Glutamatergic neuron (in vitro differentiated cells): ENCODE results near the gene LDAF1. TPM values are rescaled to one million over a fixed set of nuclear protein-coding genes. Genes with fewer than 3 reads are reported as not detected.

Experiments
- DNase-seq: peaks from one replicate; pipeline ENCODE4 v3.0.0; 2022
- H3K27ac Mint-ChIP-seq: one replicate; pipeline ENCODE4 v1.8.0; 2020; ENCODE audit warnings: mild to moderate bottlenecking, mixed read lengths, inconsistent platforms; ENCODE audit not compliant: unreplicated experiment
- H3K27me3 Mint-ChIP-seq: one replicate; pipeline ENCODE4 v1.8.0; 2020; ENCODE audit warnings: mild to moderate bottlenecking, moderate library complexity, mixed read lengths, inconsistent platforms; ENCODE audit not compliant: unreplicated experiment
- H3K36me3 Mint-ChIP-seq: one replicate; pipeline ENCODE4 v1.8.0; 2020; ENCODE audit warnings: mild to moderate bottlenecking, mixed read lengths, inconsistent platforms; ENCODE audit not compliant: unreplicated experiment
- H3K4me1 Mint-ChIP-seq: one replicate; pipeline ENCODE4 v1.8.0; 2020; ENCODE audit warnings: mild to moderate bottlenecking, low read depth, mixed read lengths, inconsistent platforms; ENCODE audit not compliant: unreplicated experiment
- H3K4me3 Mint-ChIP-seq: one replicate; pipeline ENCODE4 v1.8.0; 2020; ENCODE audit warnings: mild to moderate bottlenecking, mixed read lengths, inconsistent platforms; ENCODE audit not compliant: unreplicated experiment
- H3K9me3 Mint-ChIP-seq: one replicate; pipeline ENCODE4 v1.8.0; 2020; ENCODE audit warnings: mild to moderate bottlenecking, moderate library complexity, mixed read lengths, inconsistent platforms; ENCODE audit not compliant: unreplicated experiment
- total RNA-seq: library from RNA; stranded (reverse); fragmentation: NEBNext Ultra II Directional; extraction: Animal tissue kit (Norgen Biotek cat#: 25700); gene quantifications from one replicate; pipeline ENCODE4 v1.2.1, GENCODE V29; 2021; ENCODE audit not compliant: unreplicated experiment
- TF ChIP-seq, protein P1 (sequence below): fragments of 200-600 bp; sonication (generic); IDR thresholded peaks from one replicate; pipeline ENCODE4 v1.5.0; 2021; ENCODE audit not compliant: partially characterized antibody, unreplicated experiment

Gene LDAF1
- total RNA-seq, 1 donor from 2014 or later = 23.2 TPM

- H3K27ac Mint-ChIP-seq = no peak overlapping the region
- no peaks in the 10 kb centered on the region for H3K9me3 Mint-ChIP-seq
- DNase-seq = no peak
These were observed 5.1 kb downstream of the LDAF1 start for GRCh38 chr16:21163576-21163975.

DNA sequence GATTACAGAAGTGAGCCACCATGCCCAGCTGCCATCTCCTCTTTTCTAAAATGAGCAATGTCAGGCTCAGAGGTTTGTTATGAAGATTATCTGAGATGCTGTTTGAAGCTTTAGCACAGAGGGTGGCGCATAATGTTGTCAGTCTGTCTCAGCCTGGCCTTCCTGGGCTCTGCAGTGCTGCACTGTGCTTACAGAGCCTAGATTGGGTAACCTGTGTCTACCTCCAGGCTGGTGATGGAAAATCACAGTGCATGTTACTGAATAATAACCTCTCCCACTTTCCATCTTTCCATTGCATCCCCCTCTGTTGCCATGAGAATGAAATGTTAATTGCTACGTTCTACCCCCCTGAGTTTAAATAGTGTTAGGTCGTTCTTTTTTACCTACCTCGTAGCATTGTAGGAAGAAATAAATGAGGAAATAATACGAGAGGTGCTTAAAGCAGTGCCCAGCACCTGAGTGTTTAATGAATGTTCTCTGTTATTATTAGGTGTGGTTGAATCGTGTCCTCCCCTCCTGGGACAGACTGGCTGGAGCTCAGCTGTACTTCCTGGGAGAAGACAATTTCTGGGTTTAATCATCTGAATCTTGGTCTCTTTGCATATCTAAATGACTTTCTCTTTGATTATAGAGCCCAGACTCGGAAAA lies 6.2 kb downstream of the LDAF1 start:
- no peak for DNase-seq
- Mint-ChIP-seq H3K27ac (no peak overlapping the region), H3K27me3 (no peaks in the 10 kb centered on the region), H3K4me1 (no peaks in the 10 kb centered on the region), H3K9me3 (no peaks in the 10 kb centered on the region), H3K4me3 (no peak overlapping the region), H3K36me3 (peaks cover 4% of the 10 kb centered on the region)
- TF ChIP-seq, protein P1, sequence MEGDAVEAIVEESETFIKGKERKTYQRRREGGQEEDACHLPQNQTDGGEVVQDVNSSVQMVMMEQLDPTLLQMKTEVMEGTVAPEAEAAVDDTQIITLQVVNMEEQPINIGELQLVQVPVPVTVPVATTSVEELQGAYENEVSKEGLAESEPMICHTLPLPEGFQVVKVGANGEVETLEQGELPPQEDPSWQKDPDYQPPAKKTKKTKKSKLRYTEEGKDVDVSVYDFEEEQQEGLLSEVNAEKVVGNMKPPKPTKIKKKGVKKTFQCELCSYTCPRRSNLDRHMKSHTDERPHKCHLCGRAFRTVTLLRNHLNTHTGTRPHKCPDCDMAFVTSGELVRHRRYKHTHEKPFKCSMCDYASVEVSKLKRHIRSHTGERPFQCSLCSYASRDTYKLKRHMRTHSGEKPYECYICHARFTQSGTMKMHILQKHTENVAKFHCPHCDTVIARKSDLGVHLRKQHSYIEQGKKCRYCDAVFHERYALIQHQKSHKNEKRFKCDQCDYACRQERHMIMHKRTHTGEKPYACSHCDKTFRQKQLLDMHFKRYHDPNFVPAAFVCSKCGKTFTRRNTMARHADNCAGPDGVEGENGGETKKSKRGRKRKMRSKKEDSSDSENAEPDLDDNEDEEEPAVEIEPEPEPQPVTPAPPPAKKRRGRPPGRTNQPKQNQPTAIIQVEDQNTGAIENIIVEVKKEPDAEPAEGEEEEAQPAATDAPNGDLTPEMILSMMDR = no peak

More at GRCh38 chr16:21163576-21163975, 5.1 kb downstream of the LDAF1 start:
- peaks cover 4% of the 10 kb centered on the region for H3K36me3 Mint-ChIP-seq
- no peaks in the 10 kb centered on the region for H3K27me3 Mint-ChIP-seq
- TF ChIP-seq, protein P1 = no peak
- no peaks in the 10 kb centered on the region for H3K4me1 Mint-ChIP-seq
- no peak overlapping the region for H3K4me3 Mint-ChIP-seq

GRCh38 chr16:21166561-21166961 lies 8.1 kb downstream of the LDAF1 start:
- H3K4me1 Mint-ChIP-seq = no peaks in the 10 kb centered on the region
- H3K36me3 Mint-ChIP-seq = peaks cover 9% of the 10 kb centered on the region

DNA sequence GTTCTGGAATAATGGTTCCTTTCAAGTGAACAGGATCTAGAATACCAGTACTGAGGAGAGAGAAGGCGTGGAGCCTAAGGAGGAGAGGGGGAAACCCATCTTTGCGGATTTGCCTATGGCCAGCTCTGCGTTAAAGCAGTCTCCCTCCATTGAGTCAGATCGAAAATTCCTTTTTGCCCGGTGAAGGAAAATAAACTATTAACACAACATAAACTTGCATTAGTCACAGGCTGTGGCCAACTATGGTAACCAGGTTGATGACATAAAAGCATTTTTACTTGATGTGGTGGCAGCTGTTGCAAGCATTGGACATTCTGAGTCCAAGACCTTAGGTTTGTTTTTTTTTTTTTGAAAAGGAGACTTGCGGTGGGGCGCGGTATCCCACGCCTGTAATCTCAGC lies 8.9 kb downstream of the LDAF1 start:
- no peaks in the 10 kb centered on the region for H3K4me1 Mint-ChIP-seq
- H3K27me3 Mint-ChIP-seq = no peaks in the 10 kb centered on the region
- H3K27ac Mint-ChIP-seq = no peak overlapping the region
- DNase-seq = no peak
- peaks cover 9% of the 10 kb centered on the region for H3K36me3 Mint-ChIP-seq
- TF ChIP-seq, protein P1 = no peak
- H3K4me3 Mint-ChIP-seq = no peak overlapping the region
- H3K9me3 Mint-ChIP-seq = no peaks in the 10 kb centered on the region

More at GRCh38 chr16:21166561-21166961, 8.1 kb downstream of the LDAF1 start:
- Mint-ChIP-seq H3K4me3 (no peak overlapping the region), H3K27me3 (no peaks in the 10 kb centered on the region), H3K9me3 (no peaks in the 10 kb centered on the region), H3K27ac (no peak overlapping the region)
- no peak for DNase-seq
- TF ChIP-seq, protein P1 = no peak

DNA sequence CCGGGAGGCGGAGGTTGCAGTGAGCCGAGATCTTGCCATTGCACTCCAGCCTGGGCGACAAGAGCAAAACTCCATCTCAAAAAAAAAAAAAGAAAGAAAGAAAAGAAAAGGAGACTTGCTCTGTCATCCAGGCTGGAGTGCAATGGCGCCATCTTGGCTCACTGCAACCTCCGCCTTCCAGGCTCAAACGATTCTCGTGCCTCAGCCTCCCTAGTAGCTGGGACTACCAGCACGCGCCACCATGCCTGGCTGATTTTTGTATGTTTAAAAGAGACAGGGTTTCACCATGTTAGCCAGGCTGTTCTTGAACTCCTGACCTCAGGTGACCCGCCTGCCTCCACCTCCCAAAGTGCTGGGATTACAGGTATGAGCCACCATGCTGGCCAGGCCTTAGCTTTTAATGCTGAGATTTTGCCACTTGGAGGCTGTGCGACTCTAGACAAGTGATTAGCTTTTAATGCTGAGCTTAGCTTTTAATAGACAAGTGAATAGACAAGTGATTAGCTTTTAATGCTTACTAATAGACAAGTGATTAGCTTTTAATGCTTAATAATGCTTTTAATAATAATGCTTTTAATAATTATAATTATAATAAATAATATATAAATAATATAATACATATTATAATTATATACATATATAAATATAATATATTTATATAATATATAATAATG lies 9.6 kb downstream of the LDAF1 start:
- TF ChIP-seq, protein P1 = no peak
- no peak for DNase-seq
- peaks cover 9% of the 10 kb centered on the region for H3K36me3 Mint-ChIP-seq

More for the DNA sequence above, 9.6 kb downstream of the LDAF1 start:
- no peaks in the 10 kb centered on the region for H3K9me3 Mint-ChIP-seq
- no peaks in the 10 kb centered on the region for H3K27me3 Mint-ChIP-seq
- H3K27ac Mint-ChIP-seq = no peak overlapping the region
- no peaks in the 10 kb centered on the region for H3K4me1 Mint-ChIP-seq
- no peak overlapping the region for H3K4me3 Mint-ChIP-seq
